K562 (cell line): ENCODE data around the gene CYTH1. TPM values are rescaled to one million over a fixed set of nuclear protein-coding genes. Genes with fewer than 3 reads are reported as not detected.

Source experiments
- ATAC-seq: fragments of 200-7000 bp; cut with Tn5 transposase; 3 replicates; pipeline ENCODE4 v1.9.1; 2020; ENCODE audit warnings: moderate library complexity
- BruUV-seq: library from RNA; stranded (reverse); fragments of 400-500 nt; replicated peaks from 2 replicates; lab custom pipeline; 2021; lab: Mats Ljungman, UMichigan
- CTCF ChIA-PET: fragments of 300-600 bp; formaldehyde crosslinking; extraction: SDS; loops from one replicate; lab custom pipeline; 2021; ENCODE audit warnings: low intra/inter-chr PET ratio; lab: Yijun Ruan, JAX
- POLR2A ChIA-PET: fragments of 300-600, 350-650 bp; sonication (Branson Sonifier 250); formaldehyde crosslinking; extraction: SDS; loops from one replicate; lab custom pipeline; 2021; ENCODE audit warnings: antibody characterized with exemption, inconsistent platforms; lab: Yijun Ruan, JAX
- DNase-seq, 4 experiments: peaks; one replicate each; pipeline versions ENCODE4 v3.0.0 to v3.0.0-alpha.2; 2011 to 2018; ENCODE audit warnings: low spot score in 3 of 4, mixed read lengths in 3 of 4; ENCODE audit errors: extremely low read depth in 1 of 4
- FAIRE-seq: peaks from 2 replicates; lab custom pipeline; 2011; peaks lifted over from hg19 to GRCh38; lab: Jason Lieb, UNC
- H2AFZ ChIP-seq: 2 replicates; pipeline ENCODE4 v1.6.0; 2011; ENCODE audit warnings: low read depth, low read length, control low read depth, inconsistent platforms
- H3K27ac ChIP-seq: fragments of 200-600 bp; 3 replicates; pipeline ENCODE4 v1.8.0; 2011; ENCODE audit warnings: low read depth, mild to moderate bottlenecking, control low read depth, inconsistent platforms, low read length, moderate library complexity, mixed read lengths; ENCODE audit errors: extremely low read depth
- H3K27me3 ChIP-seq, 2 experiments: fragments of 300-600 bp in 1 of 2; 2 replicates in 1 of 2; 3 replicates in 1 of 2; pipeline versions ENCODE4 v1.6.0 to v1.8.0; 2011; ENCODE audit warnings: inconsistent platforms in 2 of 2, low read length in 2 of 2, mild to moderate bottlenecking in 1 of 2, mixed read lengths in 1 of 2, moderate library complexity in 1 of 2; ENCODE audit not compliant: control insufficient read depth in 2 of 2, insufficient read depth in 2 of 2
- H3K36me3 ChIP-seq: fragments of 300-600 bp; 3 replicates; pipeline ENCODE4 v1.8.0; 2011; ENCODE audit warnings: mild to moderate bottlenecking, low read length, inconsistent platforms; ENCODE audit not compliant: control insufficient read depth, insufficient read depth
- H3K4me1 ChIP-seq, 2 experiments: fragments of 200-600 bp in 1 of 2; replicated peaks in 1 of 2; 2 replicates in 1 of 2; 3 replicates in 1 of 2; pipeline versions ENCODE4 v1.5.1 to v1.8.0; 2011; ENCODE audit warnings: inconsistent platforms in 2 of 2, low read length in 2 of 2, mild to moderate bottlenecking in 1 of 2, mixed read lengths in 1 of 2, moderate library complexity in 1 of 2; ENCODE audit not compliant: control insufficient read depth in 2 of 2, insufficient read depth in 2 of 2
- H3K4me2 ChIP-seq: 2 replicates; pipeline ENCODE4 v1.6.1; 2011; ENCODE audit warnings: low read length, control low read depth, inconsistent platforms, mixed read lengths; ENCODE audit not compliant: insufficient read depth
- H3K4me3 ChIP-seq: fragments of 200-600 bp; sonication (generic), shearing (Covaris generic); 2 replicates; pipeline ENCODE4 v1.5.1; 2016; ENCODE audit warnings: control low read depth, inconsistent platforms
- H3K79me2 ChIP-seq: fragments of 200-600 bp; 3 replicates; pipeline ENCODE4 v1.8.0; 2011; ENCODE audit warnings: low read length, inconsistent platforms; ENCODE audit not compliant: control insufficient read depth, insufficient read depth
- H3K9ac ChIP-seq, 2 experiments: 2 replicates each; pipeline versions ENCODE4 v1.6.0 to v1.6.1; 2011; ENCODE audit warnings: low read depth in 2 of 2, low read length in 2 of 2, control low read depth in 1 of 2, inconsistent platforms in 1 of 2, mild to moderate bottlenecking in 1 of 2, mixed read lengths in 1 of 2; ENCODE audit not compliant: insufficient read depth in 1 of 2
- H3K9me1 ChIP-seq: one replicate; pipeline ENCODE4 v1.6.0; 2011; ENCODE audit warnings: inconsistent platforms, mild to moderate bottlenecking, low read length, moderate library complexity; ENCODE audit not compliant: control insufficient read depth, insufficient read depth
- H3K9me3 ChIP-seq: replicated peaks from 2 replicates; pipeline ENCODE4 v1.5.1; 2011; ENCODE audit warnings: low read depth, low read length, inconsistent platforms; ENCODE audit not compliant: control insufficient read depth, insufficient read depth
- H4K20me1 ChIP-seq: replicated peaks from 2 replicates; pipeline ENCODE4 v1.6.1; 2011; ENCODE audit warnings: low read length, inconsistent platforms, mixed read lengths; ENCODE audit not compliant: control insufficient read depth, insufficient read depth
- CBFB ChIP-seq: sonication (generic); formaldehyde crosslinking; IDR thresholded peaks from 2 replicates; pipeline ENCODE4 v1.4.0; 2020; ENCODE audit warnings: mild to moderate bottlenecking, missing genetic modification reagents
- FOXK2 ChIP-seq, 2 experiments: fragments of 450-650 bp; IDR thresholded peaks in 1 of 2; conservative IDR thresholded peaks in 1 of 2; 2 replicates each; pipeline ENCODE4 v1.6.1; 2016; ENCODE audit warnings: low read depth in 2 of 2, mild to moderate bottlenecking in 1 of 2
- POLR2AphosphoS2 ChIP-seq: IDR thresholded peaks from 2 replicates; pipeline ENCODE4 v1.6.1; 2012; ENCODE audit warnings: low read length, improper control_type of control experiment
- ZBTB8A ChIP-seq: fragments of 450-650 bp; IDR thresholded peaks from 2 replicates; pipeline ENCODE4 v1.6.1; 2018; ENCODE audit warnings: mild to moderate bottlenecking, moderate library complexity; ENCODE audit not compliant: partially characterized antibody
- ZNF583 ChIP-seq: fragments of 250-450 bp; sonication (Bioruptor Pico); IDR thresholded peaks from 2 replicates; pipeline ENCODE4 v1.4.0; 2020
- ZNF699 ChIP-seq: fragments of 250-450 bp; sonication (Bioruptor Pico); IDR thresholded peaks from 2 replicates; pipeline ENCODE4 v1.8.0; 2021; ENCODE audit warnings: mild to moderate bottlenecking, moderate library complexity; ENCODE audit not compliant: insufficient replicate concordance
- WGBS: fragments of 100-300 bp; shearing (Covaris generic); methylation state at CpG from one replicate; pipeline ENCODE4 v1.1.6; 2016; ENCODE audit warnings: low coverage, mixed read lengths; ENCODE audit not compliant: insufficient coverage; ENCODE audit errors: missing lambda C conversion rate; 5-methylcytosine and 5-hydroxymethylcytosine counted together
- in situ Hi-C: fragments of 300-500 bp; cut with MboI; formaldehyde crosslinking; loops from 4 replicates; pipeline ENCODE4 v1.15.0; 2018; ENCODE audit warnings: inconsistent platforms, mixed read lengths
- intact Hi-C: fragments of 100-400 bp; cut with micrococcal nuclease; formaldehyde crosslinking; loops from 2 replicates; pipeline ENCODE4 v1.14.2; 2022
- polyA plus RNA-seq, 8 experiments: library from polyadenylated mRNA; depleted of rRNA in 4 of 8; stranded (reverse) in 5 of 8; unstranded in 3 of 8; fragments of >200 nt; fragmentation: Nextera tagmentation in 2 of 8; fragmentation: Illumina TruSeq in 1 of 8; extraction: Ambion mirVana in 2 of 8; extraction: Trizol in 1 of 8; gene quantifications; 2 replicates each; pipeline versions ENCODE4 v1.2.1 to v1.2.3, GENCODE V29; 2011 to 2014; ENCODE audit warnings: inconsistent platforms in 1 of 8, missing spikeins in 1 of 8
- total RNA-seq, 7 experiments: library from RNA; depleted of rRNA in 6 of 7; stranded (reverse); fragments of >200 nt in 6 of 7; fragmentation: Illumina TruSeq in 2 of 7; extraction: Trizol in 2 of 7; gene quantifications; 2 replicates each; pipeline versions ENCODE4 v1.2.1 to v1.2.3, GENCODE V29; 2011 to 2021; ENCODE audit warnings: low replicate concordance in 1 of 7
- TF ChIP-seq, protein P1 (sequence below): fragments of 450-650 bp; formaldehyde crosslinking; IDR thresholded peaks from 2 replicates; pipeline ENCODE4 v1.4.0; 2020; ENCODE audit warnings: mild to moderate bottlenecking, mixed read lengths
- TF ChIP-seq, protein P2 (sequence below), 2 experiments: fragments of 450-650 bp; IDR thresholded peaks; 2 replicates each; pipeline ENCODE4 v1.6.1; 2016; ENCODE audit warnings: mild to moderate bottlenecking in 2 of 2, borderline replicate concordance in 1 of 2, low read depth in 1 of 2, moderate library complexity in 1 of 2
- TF ChIP-seq, protein P3 (sequence below): fragments of 450-650 bp; IDR thresholded peaks from 2 replicates; pipeline ENCODE4 v1.6.1; 2014; ENCODE audit warnings: low read depth, mild to moderate bottlenecking, moderate library complexity, borderline replicate concordance

The CYTH1 gene
- total and polyA plus RNA-seq, 9 of the 15 experiments (the other 6 are each of a cell fraction or from before 2014, with no cell fraction given) = 0.52 to 27.7 (median 16.8) TPM

DNA sequence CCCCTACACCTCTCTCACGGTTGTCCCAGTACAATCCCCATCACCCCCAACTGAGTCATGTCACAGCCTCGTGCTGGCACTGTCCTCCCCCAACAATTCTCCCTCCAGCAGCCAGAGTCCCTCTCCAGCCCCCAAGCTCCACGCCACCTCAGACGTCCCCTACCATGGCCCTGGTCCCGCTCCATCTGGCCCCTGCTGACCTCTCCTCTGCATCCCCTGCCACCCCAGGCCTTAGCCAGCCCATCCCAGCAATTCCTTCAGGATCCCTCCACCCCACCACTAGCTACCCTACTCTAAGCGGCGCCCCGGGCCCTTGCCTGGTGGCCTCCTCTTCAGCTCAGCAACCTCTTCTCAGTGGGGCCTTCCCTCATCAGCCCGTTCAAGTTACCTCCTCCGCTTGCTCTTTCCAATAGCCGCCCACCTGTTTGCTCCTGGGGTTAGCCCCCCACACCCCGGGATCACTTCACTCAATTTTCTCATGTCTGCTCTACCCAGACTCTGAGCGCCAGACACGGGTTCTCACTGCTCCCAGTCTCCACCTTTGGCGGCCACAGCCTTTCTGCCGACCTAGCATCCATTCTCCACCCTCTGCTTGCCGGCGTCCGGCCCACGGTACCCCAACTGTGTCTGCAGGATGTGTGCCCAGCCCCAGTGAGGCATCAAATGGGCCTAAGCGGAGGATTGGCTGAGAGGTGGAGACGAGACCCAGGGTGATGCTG lies 112.7 kb downstream of the CYTH1 start:
- POLR2A ChIA-PET = interaction anchor here (0.7 kb wide), 1 partner anchor 238 kb away, joined by 4 read pairs; no protein-coding TSS in a partner anchor
- TF ChIP-seq ZNF699 (CRISPR knock-in tag) = no peak
- TF ChIP-seq FOXK2 (conservative IDR thresholded peaks at IDR 0.05 in 1 of 2, IDR thresholded peaks at IDR 0.05 in 1 of 2; ENCODE audit: low read depth in 2 of 2) = no peak
- TF ChIP-seq, protein P1, sequence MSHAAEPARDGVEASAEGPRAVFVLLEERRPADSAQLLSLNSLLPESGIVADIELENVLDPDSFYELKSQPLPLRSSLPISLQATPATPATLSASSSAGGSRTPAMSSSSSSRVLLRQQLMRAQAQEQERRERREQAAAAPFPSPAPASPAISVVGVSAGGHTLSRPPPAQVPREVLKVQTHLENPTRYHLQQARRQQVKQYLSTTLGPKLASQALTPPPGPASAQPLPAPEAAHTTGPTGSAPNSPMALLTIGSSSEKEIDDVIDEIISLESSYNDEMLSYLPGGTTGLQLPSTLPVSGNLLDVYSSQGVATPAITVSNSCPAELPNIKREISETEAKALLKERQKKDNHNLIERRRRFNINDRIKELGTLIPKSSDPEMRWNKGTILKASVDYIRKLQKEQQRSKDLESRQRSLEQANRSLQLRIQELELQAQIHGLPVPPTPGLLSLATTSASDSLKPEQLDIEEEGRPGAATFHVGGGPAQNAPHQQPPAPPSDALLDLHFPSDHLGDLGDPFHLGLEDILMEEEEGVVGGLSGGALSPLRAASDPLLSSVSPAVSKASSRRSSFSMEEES (CRISPR knock-in tag) = no peak
- no peak for TF ChIP-seq ZNF583 (CRISPR knock-in tag)
- TF ChIP-seq, protein P2, sequence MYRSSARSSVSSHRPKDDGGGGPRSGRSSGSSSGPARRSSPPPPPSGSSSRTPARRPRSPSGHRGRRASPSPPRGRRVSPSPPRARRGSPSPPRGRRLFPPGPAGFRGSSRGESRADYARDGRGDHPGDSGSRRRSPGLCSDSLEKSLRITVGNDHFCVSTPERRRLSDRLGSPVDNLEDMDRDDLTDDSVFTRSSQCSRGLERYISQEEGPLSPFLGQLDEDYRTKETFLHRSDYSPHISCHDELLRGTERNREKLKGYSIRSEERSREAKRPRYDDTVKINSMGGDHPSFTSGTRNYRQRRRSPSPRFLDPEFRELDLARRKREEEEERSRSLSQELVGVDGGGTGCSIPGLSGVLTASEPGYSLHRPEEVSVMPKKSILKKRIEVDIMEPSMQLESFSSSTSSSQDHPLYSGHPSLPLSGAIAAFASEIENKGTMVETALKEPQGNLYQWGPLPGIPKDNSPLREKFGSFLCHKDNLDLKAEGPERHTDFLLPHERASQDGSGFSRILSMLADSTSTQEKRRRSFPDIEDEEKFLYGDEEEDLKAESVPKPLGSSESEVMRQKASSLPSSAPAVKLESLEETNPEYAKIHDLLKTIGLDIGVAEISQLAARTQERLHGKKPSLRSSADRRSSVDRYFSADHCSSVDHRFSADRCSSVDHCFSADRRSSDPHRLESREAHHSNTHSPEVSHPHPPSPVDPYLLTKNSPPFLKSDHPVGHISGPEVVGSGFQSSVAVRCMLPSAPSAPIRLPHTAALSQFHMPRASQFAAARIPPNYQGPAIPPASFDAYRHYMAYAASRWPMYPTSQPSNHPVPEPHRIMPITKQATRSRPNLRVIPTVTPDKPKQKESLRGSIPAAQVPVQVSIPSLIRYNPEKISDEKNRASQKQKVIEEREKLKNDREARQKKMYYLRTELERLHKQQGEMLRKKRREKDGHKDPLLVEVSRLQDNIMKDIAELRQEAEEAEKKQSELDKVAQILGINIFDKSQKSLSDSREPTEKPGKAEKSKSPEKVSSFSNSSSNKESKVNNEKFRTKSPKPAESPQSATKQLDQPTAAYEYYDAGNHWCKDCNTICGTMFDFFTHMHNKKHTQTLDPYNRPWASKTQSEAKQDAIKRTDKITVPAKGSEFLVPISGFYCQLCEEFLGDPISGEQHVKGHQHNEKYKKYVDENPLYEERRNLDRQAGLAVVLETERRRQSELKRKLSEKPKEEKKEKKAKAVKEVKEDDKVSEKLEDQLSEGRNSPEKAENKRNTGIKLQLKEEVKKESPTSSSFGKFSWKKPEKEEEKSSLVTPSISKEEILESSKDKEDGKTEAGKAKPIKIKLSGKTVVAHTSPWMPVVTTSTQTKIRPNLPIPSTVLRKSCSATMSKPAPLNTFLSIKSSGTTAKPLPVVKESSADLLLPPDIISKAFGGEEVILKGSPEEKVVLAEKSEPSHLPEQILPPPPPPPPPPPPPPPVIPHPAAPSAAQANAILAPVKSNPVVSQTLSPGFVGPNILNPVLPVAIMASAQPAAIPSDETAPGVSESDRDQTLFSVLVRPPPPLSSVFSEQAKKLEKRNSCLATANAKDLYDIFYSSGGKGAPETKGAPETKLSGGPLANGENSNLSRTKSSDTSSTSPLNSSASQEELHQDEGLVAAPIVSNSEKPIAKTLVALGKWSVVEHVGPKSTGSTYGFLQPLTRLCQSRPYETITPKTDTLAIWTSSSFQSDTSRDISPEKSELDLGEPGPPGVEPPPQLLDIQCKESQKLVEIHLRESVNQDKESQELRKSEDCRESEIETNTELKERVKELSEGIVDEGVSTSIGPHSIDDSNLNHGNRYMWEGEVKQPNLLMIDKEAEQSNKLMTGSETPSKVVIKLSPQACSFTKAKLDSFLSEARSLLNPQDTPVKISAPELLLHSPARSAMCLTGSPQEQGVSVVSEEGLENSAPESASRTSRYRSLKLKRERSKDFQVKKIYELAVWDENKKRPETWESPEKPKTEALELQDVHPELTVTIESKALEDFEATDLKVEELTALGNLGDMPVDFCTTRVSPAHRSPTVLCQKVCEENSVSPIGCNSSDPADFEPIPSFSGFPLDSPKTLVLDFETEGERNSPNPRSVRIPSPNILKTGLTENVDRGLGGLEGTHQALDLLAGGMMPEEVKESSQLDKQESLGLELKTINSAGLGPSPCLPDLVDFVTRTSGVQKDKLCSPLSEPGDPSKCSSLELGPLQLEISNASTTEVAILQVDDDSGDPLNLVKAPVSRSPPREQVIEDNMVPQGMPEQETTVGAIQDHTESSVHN (IDR thresholded peaks at IDR 0.05; ENCODE audit: borderline replicate concordance in 1 of 2, low read depth in 1 of 2) = no peak
- TF ChIP-seq ZBTB8A = no peak
- TF ChIP-seq POLR2AphosphoS2 = no peak
- TF ChIP-seq, protein P3, sequence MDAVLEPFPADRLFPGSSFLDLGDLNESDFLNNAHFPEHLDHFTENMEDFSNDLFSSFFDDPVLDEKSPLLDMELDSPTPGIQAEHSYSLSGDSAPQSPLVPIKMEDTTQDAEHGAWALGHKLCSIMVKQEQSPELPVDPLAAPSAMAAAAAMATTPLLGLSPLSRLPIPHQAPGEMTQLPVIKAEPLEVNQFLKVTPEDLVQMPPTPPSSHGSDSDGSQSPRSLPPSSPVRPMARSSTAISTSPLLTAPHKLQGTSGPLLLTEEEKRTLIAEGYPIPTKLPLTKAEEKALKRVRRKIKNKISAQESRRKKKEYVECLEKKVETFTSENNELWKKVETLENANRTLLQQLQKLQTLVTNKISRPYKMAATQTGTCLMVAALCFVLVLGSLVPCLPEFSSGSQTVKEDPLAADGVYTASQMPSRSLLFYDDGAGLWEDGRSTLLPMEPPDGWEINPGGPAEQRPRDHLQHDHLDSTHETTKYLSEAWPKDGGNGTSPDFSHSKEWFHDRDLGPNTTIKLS = no peak
- no peak for TF ChIP-seq CBFB

More for the DNA sequence above, 112.7 kb downstream of the CYTH1 start:
- Histone ChIP-seq H3K27me3 (peaks cover 0 to 5% of the 10 kb centered on the region in 2 experiments; a peak in 3 of 5 replicates), H3K36me3 (no peaks in the 10 kb centered on the region), H4K20me1 (peaks cover 33% of the 10 kb centered on the region), H3K9ac (no peak overlapping the region), H3K27ac (no peak overlapping the region), H3K9me3 (no peaks in the 10 kb centered on the region), H3K79me2 (no peaks in the 10 kb centered on the region), H3K4me2 (no peak overlapping the region), H3K9me1 (peaks cover 5% of the 10 kb centered on the region), H3K4me3 (no peak overlapping the region), H3K4me1 (peaks cover 25 to 30% of the 10 kb centered on the region in 2 experiments), H2AFZ (no peak overlapping the region)
- in situ Hi-C loops (no loop called here), intact Hi-C loops (no loop called here)
- BruUV-seq = no TSS peak
- CTCF ChIA-PET = no interaction called here
- ATAC-seq (no peak), DNase-seq (no peak), FAIRE-seq (no peak)
- 59% methylated on average over 22 of the region's 22 CpGs for WGBS
